ENCODE measurements around the gene CORO1C. TPM values are rescaled to one million over a fixed set of nuclear protein-coding genes. Genes with fewer than 3 reads are reported as not detected.

The CORO1C gene
- total RNA-seq, 1 experiment from 2014 or later, result 91.2 TPM

DNA sequence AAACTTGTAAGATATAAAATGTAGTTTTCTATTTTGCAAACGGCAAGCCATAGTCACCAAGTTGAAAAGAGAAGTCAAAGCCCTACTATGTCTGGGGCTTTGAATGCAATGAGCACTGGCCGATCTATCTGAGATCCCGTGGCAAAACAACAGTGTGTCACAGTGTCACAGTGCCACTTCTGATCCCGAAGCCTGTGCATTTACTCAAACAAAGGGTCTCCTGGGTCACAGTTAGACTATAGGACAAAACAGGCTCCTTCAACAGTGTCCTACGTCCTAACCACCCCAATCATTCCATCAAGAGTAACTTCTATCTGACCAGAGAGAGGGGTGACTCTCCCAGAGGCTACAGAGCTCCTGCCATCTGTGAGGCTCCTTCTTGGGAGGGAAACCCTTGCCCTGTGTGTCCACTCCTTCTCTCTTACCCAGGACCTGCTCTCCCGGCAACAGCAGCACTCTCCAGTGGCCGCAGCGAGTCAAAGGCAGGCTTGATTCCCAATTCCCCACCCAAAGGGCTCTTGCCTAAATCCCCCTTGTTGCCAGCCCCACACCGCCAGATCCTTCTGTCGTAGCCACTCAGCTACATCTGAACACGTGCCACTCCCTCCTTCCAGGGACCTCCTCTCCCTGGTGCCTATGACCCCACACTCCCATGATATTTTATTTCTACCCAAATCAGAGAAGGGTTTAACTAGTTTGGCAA, 83.6 kb downstream of the CORO1C start:
- DNase-seq (ENCODE audit: low read depth), result no peak

DNA sequence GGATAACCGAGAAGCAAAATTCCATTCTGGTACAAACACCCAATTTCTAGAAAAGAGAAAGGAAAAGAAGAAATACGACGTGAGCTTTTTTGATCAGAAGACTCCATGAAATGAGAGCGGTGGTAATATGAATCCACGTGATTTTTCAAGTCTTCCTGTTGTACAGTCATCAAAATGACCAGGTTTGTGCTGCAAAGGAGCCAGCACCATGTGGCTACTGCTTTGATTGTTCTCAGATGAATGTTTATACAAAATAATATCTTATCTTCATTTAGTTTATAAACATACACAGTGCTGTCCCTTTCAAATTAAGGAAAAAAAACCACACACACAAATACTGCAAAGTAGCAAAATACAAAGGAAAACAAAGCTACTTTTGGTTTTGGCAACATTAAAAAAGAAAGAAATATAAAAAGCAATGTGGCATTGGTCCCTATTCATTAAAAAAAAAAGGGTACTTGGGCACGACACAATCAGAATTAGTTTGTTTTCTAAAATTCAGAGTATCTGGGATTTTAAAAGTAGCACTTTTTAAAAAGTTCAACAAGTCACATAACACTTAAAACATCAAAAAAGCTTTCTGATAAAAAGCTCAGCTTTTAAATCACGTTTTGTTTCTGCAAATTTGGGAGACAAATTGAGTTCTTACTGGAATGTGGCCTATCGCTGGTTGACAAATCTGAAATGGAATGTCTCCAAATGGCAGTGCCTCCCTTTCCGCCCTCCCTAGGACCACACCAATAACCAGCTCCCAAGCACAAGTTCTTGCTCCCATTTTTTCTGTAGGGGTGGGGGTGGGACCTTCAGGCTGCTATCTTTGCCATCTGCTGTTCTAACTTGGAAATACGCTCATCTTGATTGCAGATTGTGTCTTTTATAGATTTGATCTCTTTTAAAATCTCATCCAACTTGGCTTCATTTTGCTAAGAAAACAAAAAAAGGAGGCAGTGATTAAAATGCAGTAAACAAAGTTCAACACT, 84.4 kb downstream of the CORO1C start:
- DNase-seq (ENCODE audit: low read depth), result no peak

DNA sequence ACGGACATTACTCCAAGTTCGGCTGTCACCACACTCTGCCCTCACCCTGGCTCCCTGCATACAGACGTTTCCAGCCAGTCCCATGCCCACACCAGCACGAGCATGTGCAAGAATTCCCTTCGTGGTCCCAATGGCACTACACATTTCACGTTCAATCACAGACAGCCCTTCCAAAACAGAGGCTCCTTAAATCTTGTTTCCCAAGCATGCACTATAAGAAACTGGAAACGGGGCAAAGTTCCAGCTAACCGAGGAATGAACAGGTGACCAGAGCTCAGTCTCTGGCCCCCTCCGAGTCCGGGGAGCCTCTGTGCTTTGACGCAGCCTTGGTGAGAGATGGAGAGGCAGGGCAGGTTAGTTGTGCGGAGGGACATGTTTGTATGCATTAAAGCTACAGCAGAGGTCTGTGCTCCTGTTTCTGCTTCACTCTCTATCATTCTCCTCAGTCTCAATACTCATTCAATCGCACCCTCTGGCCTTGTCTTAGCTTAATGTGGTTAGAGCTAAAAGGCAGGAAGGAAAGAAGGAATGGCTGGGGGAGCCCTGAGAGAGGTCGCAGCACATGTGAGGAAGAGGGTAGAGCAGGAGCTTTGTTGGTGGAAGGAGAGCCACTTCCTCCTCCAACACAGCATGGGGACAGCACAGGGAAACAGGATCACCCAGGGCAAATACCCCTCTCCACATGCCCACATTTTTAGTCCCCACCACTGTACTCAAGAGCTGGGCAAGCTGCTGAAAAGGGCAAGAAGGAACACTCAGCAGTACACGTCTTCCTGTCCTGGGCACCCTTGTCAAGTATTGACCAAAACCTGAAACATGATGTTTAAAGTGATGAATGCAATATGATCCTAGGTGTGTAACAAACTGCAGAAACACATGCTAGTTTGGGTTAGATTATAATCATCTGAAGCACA, 85.4 kb downstream of the CORO1C start:
- no peak for DNase-seq (ENCODE audit: low read depth)

DNA sequence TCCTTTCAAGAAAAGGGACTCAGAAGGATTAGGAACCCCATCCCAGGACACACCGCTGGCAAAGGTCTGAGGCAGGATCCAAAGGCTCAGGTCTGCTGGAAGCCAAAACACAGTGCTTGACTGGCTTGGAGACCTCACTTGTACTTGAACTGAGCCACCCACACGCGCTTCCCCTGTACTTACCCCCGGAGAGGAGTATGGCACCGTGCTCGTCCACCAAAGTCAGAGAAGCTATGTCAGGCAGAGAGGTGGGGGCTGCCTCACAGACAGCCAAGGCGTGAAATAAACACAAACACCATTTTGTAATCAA, 86.6 kb downstream of the CORO1C start:
- no peak for DNase-seq (ENCODE audit: low read depth)

DNA sequence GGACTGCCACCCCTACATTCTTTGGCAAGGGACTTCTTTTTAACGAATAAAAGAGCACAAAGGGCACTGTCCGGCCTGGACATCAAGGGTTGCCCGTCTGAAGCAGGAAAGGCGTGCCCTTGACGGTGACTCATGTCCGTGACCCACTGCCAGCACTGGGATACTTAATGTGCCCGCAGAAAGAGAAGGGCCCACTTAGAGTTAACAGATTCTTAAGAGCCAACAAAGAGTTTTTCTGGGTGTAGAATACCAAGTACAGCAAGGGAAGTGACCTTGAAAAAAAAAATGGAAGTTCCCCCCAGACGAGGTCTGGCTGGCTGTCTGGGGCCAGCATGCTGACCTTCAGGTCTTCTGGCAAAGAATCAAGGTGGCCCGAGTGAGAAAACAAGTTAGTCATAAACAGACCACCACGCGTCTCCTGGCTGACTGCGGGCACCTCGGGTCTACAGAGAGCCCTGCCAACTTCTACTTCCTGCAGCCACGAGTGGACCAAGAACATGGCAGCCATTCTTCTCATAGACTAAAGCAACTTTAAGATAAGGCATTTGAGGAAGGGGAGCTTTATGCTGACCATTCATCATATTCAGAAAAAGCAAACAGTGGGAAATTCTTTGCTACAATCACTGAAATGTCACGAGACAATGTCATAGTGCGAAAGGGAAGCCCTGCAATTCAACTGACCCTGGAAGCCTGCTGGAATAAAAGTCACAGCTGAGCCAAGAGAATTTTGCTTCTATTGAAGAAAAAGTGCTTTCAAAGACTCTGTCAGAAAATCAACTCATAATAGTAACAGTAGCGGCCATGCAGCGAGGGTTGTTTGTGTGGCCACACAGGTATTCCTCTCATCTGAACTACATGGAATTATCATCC, 87.1 kb downstream of the CORO1C start:
- DNase-seq (ENCODE audit: low read depth), result peak; percentile 89

DNA sequence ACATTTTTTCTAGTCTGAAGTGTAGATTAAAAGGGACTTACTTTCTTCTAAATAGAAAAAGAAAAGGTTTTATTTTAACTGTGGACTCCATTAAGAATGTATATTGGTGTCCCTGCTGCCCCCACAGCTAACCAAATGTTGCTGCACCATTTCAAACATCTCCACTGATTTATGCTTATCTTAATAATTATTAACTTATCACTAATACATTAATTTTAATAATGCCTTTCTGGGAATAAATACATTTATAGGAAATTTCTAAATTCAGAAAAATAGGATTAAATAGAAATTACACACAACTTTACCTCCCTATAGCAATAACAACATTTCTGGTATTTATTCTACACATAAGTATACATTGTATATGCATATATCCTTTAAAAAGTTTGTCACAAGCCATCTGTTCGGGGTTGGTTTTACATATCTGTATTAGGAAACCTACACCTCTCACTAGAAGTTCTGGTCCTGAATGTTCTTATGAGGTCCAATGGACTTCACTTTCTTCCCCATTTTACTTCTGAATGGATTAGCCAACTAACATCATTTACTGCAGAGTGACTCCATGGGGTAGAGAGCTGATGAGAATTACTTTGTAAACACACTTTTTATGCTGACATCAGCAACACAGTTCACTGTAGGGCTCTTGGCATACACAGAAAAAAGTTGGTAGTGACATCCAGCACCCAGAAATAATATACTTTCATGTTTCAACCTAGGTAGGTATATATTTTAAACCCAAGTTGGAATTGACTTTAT, 88.2 kb downstream of the CORO1C start:
- DNase-seq (ENCODE audit: low read depth), result no peak

DNA sequence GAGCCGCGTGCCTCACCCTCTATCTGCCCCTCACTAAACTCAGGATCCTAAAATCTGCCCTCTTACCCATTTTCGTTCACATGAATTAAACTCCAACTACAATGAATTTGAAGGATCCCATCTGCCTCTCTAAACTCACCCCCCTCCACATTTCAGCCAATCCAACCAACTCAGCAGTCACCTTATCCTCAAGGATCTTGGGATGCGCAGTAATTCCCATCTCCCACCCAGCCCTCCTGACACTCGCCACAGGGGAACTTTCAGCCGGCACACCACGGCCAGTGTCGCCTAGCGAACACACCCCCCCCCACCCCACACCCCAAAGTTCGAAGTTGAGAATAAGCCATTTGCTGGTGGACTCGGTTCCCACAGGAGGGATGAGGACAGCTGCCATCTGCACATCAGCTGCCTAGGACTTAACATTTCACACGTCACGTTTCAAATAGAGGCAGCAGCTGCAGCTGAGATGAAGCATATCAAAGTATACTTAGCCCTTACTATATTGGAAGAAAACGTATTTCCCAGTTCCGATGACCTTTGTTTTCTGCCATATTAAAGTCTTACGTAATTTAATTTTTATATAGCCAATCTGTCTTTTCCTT, 88.9 kb downstream of the CORO1C start:
- DNase-seq (ENCODE audit: low read depth), result no peak

DNA sequence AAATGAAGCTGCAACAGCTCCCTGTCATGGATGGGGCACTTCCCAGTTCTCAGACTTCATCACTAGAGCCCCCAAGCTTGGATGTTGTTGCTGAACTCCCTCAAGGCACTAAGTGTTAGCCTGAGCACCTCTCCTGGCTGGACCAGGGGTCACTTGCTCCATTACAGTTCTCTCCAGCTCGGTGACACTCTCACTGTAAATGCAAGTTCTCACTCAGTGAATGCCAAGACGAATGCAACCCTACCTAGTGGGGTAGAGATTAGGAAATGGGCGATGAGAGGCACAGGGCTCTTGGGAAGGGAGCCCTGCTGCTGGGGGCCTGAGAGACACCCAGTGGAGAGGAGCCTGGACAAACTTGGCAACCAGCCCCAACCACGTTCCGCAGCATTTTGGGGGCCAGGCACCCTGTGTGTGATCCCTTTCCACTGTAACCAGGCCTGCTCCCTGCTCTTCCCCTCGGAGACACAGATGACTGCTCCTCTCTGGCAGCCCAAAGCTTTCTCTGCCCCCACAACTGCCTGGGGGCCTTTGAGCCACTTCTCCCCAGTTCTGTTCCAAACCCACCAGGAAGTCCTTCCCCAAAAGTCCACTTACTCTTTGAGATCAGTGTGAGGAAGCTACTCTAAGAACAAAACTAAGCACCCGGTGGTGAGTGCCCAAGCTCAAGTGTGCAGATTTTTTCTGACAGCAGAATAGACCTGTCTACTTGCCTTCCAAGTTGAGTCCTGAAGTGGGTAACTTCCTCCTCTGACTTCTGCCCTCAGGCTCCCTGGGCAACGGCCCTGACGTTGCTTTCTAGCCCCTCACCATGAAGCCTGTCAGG, 89.7 kb downstream of the CORO1C start:
- peak; percentile 29 for DNase-seq (ENCODE audit: low read depth)

DNA sequence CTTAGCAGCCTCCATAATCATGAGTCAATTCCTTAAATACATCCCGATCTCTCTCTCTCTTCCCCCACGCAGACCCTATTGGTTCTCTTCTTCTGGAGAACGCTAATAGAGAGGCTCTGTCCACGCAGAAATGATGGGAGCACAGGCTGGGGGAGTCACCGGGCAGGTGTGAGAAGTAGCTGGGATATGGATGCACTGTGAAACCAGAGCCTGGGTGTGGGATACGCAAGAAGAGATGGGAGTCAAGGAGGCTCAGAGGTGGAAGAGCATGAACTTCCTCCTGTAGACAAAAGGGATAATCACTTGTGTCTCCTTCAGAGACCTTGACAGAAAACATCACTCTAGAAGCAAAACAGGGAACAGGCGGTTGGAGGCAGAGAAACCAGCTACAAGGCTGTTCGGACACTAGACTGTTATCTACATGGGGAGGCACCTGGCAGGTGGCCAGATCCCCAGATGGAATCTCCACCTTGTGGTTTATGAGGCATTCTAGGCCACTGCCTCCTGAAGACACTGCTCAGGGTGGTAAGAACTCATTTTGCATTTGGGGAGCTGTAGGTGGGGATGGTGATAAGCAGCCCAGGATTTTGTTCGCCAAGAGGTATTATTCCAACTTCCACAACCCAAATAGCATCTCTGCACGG, 90.4 kb downstream of the CORO1C start:
- DNase-seq (ENCODE audit: low read depth), result peak; percentile 63

DNA sequence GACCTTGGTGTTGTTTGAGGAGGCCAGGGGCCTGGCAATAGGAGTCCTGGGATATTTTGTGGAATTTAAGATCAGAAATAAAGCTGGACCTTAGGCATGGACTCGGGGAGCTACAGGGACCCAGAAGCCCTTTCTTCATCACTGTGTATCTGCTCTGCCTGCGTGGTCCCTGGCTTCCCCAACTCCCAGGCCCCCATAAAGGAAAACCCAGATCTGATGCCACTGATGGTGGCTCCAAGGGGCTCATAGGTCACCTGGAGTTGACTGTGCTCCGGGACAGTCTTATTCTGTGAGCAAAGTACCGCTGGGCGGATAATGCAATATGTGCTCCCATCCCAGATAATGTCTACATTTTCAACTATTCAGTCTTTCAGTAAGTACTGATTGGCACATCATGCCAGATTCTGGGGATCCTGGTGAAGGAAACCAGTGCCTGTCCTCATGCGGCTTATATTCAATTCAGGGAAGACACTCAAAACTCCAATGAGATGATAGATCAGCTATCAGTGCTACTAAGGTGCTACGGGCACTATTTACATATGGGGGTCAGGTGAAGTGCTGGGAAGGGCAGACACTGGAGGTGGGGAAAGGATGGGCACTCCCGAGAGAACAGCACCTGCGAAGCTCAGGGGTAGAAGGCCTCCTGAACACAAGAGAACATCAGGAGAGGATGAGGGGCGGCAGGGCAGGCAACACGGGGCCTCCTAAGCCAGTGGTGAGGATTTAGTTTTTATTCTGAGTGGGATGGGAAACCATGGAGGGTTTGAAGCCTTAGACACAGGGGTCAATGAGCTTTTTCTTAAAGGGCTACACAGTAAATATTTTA, 92.1 kb downstream of the CORO1C start:
- DNase-seq (ENCODE audit: low read depth), result no peak

DNA sequence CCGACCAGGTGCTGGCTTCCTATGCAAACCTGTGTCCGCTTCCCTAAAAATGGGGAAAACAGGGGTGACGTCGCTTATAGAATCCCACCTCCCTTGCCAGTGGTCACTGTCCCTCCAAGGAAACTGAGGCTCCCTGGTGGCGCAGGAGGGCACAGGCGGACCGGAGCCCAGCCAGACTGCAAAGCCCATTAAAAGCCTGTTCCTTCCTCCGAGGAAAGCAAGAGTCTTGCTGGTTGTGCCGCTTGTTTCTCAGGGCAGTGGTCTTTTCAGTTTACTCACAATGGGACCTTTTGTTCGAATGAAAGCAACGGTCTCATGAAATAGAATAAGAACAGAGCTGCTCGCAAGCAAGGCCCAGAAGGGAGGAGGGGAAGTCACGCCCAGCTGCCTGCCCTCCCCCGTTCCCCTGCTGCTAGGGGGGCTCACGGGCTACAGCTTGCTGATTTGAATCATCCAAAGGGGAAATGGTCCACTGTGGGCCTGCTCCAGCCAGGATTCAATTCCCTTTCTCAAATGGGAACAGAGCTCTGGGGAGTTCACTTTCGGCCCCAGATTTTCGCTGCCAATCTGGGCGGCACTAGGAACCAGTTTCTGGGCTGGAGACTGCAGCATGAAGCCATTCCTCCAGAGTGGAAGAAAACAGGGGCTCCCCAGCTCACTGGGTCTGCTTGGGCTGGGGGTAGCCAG, 93.0 kb downstream of the CORO1C start:
- peak; percentile 22 for DNase-seq (ENCODE audit: low read depth)

DNA sequence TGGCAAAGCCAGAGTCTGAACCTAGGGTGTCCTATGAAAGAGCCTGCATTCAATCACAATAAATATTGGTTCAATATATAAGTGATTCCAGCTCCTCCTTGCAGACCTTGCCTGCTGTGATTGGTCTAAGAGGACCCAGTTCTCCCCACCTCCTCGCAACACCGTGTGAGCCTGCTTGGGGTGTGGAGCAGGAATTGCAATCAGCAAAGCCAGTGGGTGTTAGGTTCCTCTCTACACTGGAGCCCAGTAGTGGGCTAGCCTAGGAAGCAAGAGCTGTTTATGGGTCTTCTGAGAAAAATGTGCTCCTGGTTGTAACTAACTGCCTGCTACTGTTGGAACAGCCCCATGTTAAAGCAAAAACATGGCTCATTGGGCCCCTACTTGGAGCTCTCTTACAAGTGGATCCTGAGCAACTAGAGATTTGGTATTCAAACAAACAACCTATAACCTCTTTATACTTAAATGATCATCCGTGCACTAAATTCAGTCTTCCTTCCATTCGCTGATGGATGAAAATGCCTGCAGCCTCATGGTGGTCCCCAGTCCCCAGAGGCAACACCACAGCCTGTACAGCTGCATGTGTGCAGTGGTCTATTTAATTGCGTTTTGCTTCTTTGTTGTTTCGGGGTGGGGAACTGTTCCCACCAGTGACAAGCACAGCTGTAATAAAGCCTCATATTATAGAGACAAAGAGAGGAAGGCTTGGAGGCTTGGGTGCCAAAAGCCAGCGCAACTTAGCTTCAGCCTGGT, 93.9 kb downstream of the CORO1C start:
- no peak for DNase-seq (ENCODE audit: low read depth)

DNA sequence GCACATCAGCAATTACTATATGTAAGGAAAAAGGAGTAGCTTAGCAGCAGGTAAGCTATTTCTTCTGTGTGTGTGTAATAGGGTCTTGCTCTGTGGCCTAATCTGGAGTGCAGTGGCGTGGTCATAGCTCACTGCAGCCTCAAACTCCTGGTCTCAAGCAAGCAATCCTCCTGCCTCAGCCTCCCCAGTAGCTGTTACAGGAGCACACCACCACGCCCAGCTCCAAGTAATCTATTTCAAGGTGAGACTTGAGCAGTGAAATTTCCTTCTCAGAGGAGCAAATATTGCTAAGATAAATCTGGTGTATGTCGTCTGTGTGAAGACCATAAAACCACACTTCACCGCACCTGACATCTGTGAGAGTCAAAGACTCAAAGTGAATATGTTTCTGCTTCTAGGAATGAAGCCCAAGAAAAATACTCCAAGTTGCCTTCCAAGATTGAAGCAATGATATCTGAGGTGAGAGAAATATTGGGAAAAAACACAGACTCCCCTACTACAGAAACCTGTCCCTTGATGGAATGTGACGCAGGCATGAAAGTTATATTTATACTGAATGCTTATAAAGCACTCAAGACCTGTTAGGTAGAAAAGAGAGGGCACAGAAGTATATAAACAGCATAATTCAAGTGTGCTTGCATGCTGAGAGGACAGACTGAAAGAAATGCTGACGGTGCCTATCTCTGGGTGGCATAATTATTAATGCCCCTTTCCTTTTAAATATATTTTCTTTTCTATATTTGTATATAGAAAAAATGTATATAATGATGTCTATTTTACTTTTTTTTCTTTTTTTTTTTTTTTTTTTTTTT, 95.1 kb downstream of the CORO1C start:
- no peak for DNase-seq (ENCODE audit: low read depth)

DNA sequence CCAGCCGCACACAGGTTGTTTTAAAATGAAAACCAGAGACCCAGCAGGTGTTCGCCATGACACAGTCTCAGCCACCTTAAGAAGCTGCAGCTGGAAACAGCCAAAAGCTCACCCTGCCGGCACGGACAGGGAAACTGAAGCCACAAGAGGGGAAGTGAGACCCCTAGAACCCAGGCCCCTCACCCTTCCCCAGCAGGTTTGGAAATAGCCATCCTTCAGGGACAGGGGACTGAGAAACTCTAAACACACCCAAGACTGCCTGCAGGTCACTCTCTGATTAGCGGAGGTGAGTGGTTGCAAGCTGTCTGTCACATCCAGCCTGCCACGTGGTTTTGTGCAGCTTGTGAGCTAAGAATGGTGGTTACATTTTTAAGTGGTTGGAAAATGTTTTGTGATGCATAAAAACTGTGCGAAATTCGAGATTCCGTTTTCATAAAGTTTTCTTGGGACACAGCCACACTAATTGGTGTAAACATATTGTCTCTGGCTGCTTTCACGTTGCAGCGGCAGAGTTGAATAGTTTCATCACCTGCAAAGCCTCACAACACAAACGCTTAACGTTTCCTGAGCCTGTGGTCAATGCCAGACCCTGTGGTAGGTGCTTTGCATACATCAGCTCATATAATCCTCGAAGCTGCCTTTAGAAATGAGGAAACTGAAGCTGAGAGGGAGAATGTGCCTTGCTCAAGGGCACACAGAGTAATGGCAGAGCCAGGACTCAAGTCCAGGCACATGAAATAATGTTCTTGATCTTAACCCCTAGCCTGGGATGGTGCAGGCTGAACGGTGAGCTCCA, 95.9 kb downstream of the CORO1C start:
- DNase-seq (ENCODE audit: low read depth), result no peak

DNA sequence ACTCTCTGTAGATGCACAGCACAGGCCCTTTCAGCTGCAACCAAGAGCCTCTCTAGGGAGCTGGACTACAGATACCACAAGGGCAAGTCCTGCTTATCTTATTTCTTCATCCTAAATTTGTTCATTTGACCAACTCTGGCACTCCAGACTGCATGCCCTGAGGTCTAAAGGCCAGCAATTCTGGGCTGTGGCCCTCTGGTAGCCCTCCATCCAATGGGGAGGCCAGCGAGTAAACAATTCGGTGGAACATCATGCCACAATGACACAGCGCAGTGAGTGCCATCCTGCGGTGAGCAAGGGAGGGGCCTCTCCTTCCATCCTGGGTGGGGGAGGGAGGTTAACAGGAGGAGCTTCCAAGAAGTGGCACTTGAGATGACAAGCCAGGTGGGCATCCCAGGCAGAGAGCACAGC, 97.0 kb downstream of the CORO1C start:
- DNase-seq (ENCODE audit: low read depth), result peak; percentile 74

Measured in RPMI7951 (cell line).